Smooth muscle cell of the brain vasculature (primary cell): ENCODE measurements around the gene MYH11.

Experiments
- DNase-seq: peaks from one replicate; pipeline ENCODE4 v3.0.0-alpha.2; 2012; ENCODE audit warnings: low read depth, low spot score

MYH11 gene

GRCh38 chr16:15856901-15857698, at the start of gene MYH11:
Gene MYH11, minus strand, starts transcription at chr16:15857028. Its CDS starts 18,776 bp downstream, at chr16:15838252.
- DNase-seq = no peak

DNA sequence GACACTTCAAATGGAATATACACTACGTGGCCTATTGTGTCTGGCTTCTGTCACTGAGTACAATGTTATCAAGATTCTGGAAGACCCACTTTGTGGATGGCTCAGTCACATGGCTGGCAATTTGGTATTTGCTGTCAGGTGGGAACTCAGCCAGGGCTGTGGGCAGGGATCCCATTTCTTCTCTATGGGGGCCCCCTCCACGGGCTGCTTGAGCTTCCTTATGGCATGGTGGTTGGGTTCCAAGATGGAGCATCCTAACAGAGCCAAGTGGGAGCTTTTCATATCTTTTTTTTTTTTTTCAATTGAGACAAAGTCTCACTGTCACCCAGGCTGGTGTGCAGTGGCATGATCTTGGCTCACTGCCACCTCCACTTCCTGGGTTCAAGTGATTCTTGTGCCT, 49.6 kb upstream of the MYH11 start:
- no peak for DNase-seq

GRCh38 chr16:15903960-15904359, 47.1 kb upstream of the MYH11 start:
- DNase-seq = no peak

GRCh38 chr16:15900901-15901500, 44.2 kb upstream of the MYH11 start:
- no peak for DNase-seq

- DNase-seq = no peak
Observed at GRCh38 chr16:15900357-15900756, 43.5 kb upstream of the MYH11 start.

DNA sequence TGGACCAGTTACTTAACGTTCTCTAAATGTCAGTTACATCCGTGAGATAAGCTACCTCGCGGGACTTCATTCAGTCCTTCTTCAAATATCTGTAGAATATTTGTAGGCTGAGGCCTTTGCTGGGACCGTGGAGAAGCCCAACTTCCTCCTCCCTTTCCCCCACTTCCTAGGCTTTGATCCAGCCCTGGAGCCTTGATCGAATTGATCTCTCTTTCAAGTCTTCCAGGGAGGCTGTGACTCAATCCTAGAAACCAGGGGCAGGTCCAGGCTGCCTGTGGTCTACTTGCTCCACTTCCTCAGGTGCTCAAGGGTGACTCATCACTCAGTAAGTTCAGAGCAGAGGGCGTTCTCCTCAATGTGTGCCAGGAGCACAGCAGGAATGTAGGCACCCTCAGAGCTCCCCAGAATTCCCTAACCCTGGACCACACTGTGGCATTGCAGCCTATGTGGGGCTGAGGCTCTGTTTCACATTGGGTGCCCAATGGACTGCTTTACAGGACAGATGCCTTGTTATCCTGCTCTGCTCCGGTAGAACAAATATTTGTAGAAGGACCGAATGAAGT, 42.8 kb upstream of the MYH11 start:
- DNase-seq = peak; percentile 17

GRCh38 chr16:15898654-15899053, 41.8 kb upstream of the MYH11 start:
- DNase-seq = no peak

- no peak for DNase-seq
Observed at GRCh38 chr16:15897834-15898254, 41.0 kb upstream of the MYH11 start.

DNA sequence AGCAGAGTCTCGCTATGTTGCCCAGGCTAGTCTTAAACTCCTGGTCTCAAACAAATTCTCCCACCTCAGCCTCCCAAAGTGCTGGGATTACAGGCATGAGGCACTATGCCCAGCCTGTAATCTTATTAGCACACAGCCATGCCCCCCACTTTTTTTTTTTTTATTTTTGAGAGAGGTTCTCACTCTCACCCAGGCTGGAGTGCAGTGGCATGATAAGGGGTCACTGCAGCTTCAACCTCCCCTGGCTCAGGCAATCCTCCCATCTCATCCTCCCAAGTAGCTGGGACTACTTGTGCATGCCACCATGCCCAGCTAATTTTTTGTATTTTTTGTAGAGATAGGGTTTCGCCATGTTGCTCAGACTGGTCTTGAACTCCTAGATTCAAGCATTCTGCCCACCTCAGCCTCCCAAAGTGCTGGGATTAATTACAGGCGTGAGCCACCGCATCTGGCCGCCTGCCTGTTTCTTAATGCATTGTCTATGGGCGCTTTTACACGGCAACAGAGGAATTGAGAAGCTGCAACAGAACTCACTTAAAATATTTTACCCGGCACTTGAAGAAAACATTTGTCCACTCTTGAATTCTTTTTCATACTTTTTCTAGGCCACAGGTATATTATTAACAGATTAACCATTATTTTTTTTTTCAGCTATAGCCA, 40.4 kb upstream of the MYH11 start:
- no peak for DNase-seq

- DNase-seq = no peak
Observed at GRCh38 chr16:15894571-15895374, 37.9 kb upstream of the MYH11 start.

- no peak for DNase-seq
Observed at GRCh38 chr16:15891508-15891907, 34.7 kb upstream of the MYH11 start.

- DNase-seq = peak; percentile 98
Observed at GRCh38 chr16:15888072-15888976, 31.5 kb upstream of the MYH11 start, which contains the start of gene CEP20. Gene CEP20, minus strand, starts transcription at chr16:15888603. Its CDS starts 18 bp downstream, at chr16:15888585.

- DNase-seq = no peak
Observed at GRCh38 chr16:15887283-15887682, 30.5 kb upstream of the MYH11 start.

DNA sequence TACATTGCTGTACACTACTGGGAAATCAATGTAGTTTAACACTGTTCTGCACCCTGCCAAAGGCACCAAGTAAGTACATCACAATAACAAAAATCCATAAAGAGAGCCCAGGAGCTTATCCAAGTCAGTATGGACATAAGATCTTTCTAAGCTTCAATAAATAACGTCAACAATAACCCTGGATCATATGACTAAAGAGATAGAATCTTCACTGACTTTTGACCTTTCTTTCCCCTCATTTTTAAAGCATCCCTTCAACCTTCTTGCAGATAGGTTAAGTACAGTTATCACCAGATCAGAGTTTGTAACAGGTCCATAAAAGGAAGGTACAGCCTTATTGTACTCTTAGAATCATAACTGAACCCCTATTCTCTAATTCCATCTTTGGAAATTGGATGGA, 29.2 kb upstream of the MYH11 start:
- DNase-seq = no peak

DNA sequence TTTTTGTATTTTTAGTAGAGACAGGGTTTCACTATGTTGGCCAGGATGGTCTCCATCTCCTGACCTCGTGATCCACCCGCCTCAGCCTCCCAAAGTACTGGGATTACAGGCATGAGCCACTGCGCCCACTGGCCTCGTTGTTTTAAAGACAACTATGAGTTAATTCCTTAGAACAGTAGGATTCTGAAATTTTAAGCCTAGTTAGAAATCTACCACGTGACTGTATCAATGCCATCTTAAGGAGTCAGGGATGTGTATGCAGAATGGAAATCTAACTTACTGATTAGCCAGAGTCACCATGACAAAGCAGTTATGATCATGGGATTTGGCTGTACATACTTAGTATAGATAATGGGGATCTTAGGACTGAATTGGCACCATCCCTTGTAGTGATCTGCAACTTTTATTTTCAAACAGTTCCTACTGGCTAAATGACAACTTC, 28.8 kb upstream of the MYH11 start:
- DNase-seq = no peak

GRCh38 chr16:15882563-15882962, 25.7 kb upstream of the MYH11 start:
- no peak for DNase-seq

GRCh38 chr16:15881794-15882379, 25.1 kb upstream of the MYH11 start:
- no peak for DNase-seq

- DNase-seq = no peak
Observed at GRCh38 chr16:15880434-15881308, 23.8 kb upstream of the MYH11 start.

GRCh38 chr16:15879255-15879811, 22.5 kb upstream of the MYH11 start:
- no peak for DNase-seq
